Cerebellar nuclear complex (tissue), 1 donor: ENCODE data around the gene DDI1.

Source experiments
- DNase-seq, 2 experiments: peaks; one replicate each; lab custom pipeline; 2025; lab: John Stamatoyannopoulos, UW

DDI1 gene

DNA sequence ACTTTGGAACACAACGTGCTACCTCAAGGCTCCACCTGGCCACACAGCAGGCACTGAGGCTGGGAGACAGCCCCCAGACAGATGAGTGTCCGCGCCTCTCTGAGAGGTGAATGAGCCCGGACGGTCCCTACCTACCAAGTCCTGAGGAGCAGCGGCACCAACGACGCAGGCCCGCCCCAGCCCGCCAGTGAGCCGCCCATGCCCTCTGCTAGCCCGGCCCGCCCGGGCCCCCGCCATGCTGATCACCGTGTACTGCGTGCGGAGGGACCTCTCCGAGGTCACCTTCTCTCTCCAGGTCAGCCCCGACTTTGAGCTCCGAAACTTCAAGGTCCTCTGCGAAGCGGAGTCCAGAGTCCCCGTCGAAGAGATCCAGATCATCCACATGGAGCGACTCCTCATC lies at the start of gene DDI1:
DDI1 (plus strand) TSS at position 53 of the 400 bp plus-strand sequence; CDS start at position 236, 183 bp downstream.
- no peak for DNase-seq

DNA sequence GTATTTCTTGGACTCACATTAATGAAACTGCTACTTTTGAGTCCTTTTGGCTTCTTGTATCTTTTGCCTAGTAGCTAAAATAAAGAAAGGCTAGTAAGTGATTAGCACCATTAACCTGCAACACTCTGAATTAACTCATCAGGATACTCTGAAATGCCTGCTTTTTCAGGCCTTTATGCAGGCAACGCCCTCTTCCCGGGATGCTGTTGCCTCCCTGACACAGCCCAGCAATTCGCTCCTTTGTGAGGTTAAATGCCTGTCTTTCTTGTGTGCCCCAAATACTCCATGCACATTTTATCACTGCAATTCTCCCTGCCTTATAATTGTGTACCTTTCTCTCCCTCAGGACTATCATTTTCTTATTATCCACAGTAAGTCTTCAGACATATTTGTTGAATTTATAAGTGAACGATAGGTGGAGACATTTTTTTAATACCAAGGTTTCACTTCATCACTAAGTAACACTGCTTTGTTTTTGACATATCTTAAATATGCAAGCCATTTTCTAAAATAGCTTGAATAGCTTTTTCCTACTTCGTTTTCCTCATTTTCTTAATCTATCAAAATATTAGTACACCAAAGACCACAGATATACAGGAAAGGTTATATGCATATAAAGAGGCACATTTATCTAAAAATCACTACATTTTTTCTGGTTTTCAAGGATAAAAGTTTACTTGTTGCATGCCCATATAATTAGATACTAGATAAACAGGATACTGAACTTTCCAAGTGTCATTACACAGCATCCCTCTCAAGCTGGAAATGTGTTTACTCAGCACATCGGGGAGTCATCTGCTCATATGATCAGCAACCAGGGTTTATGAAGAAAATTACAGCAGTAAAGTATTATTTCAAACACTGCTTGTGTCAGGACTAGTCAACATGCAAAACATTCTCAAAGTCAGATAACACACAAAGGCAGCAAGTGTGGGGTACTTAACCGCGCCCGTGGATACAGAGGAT lies 48.5 kb upstream of the DDI1 start:
- no peak for DNase-seq

DNA sequence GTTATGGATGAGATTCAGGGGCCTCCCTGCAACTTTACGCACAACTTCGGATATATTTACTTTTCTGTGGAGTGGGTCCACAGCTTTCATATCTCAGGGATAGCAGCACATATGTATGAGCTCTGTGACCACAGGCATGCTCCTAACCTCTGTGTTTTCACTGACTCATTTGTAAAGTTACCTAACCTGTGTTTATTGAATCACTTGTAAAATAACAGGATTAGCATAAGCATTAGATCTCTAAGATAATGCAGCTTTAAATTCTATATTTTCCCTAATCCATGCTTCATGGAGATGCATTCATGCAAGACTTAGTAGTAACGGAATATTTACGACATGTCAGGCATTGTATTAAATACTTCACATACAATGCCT lies 47.9 kb upstream of the DDI1 start:
- no peak for DNase-seq

DNA sequence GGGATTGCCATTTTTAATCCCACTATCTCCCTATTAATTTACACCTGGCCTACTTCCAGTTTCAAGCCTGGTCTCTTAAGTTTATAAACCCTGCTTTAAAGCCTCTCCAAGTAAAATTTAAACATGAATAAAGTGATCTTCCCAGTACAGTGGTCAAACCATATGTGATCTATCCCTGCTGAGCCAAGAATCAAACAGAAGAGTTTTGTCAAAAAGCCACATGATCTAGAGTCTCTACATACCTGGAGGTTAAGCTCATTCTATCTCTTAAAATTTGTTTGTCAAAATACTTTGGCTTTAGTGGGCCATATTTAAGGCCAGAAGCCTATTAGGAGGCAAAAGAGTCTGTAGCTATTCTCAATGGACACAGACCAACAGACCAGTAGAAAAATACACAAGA lies 42.9 kb upstream of the DDI1 start:
- no peak for DNase-seq

- DNase-seq = no peak
Measured at GRCh38 chr11:103994094-103994493, 42.3 kb upstream of the DDI1 start.

DNA sequence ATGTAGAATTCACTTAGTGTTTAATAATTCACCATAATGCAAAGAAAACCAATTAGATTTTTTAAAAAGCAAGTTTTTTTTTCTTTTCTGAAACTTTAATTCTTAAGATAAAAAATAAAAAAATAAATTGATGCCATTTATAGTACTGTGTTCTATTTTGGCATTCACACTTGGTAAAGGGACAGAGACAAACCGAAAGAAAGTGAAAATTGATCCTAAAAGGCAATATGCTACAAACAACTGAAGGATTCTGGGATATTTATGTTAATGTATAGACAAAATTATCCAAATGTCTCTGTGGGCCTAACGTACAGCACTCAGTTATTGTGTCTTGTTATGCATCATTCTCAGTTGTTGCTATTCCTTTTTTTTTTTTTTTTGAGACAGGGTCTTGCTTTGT lies 41.9 kb upstream of the DDI1 start:
- DNase-seq = no peak

DNA sequence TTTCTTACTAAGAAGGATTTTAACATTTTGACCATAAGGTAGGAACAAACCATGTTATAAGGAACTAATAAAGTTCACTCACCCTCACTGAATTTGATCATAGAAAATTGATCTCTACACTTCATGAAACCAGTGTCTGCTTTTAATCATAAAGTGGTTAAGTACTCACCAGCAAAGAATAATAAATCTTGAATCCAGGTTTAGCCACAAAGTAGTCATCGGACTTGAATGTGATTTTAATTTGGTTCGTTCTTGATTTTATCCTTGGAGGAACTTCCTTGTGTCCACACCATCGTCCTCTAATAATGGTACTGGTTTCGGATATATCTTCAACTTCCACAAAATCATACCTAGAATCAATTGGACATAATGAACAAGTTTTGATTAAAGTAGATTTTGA lies 40.5 kb upstream of the DDI1 start:
- DNase-seq = no peak

DNA sequence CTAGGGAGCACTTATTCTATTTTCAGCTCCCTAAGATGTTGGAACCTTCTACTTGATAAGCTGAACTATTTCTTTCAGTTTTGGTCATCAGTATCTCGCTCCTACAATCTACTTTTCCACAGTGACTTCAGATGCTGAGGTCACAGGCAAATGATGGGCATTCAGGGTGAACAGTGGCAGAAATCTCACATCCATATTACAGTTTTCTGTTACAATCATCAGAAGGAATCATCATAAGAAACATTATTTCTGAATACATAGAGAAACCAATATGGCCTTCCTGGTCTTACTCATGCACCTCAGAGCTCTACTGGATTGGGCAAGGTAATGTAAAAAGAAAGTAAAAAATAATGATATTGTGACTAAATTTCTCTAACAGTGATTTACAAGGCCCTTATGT lies 39.4 kb upstream of the DDI1 start:
- no peak for DNase-seq

DNA sequence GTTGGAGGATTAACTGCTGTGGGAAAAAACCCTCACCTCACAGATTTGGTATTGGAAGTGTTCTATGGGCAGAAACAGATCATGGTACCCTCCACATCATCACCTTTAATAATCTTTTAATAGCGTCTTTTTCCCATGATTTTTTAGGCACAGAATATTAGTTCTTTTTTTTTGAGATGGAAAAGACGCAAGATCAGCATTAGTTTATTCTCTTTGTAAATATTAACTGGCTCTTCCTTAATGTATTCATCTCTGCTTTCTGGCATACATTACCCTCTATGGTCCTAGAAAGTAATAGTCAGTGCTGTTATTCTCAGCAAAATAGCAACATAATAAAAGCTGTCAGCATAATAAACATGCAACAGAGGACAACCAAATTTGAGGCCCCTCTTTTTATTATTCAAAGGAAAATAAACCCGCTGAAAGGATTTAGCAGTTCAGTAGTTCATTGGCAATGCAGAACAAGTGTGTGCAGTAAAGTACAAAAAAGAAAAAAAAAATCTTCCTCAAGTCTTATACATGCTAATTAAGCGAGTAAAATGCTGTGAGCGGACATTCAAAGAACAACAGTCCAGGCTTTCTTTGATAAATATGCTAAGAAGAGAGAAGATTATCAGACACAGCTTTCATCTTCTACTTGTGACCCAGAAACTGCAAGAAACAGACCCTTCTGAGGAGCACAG lies 37.5 kb upstream of the DDI1 start:
- no peak for DNase-seq

GRCh38 chr11:104000798-104001197 lies 35.6 kb upstream of the DDI1 start:
- no peak for DNase-seq

DNA sequence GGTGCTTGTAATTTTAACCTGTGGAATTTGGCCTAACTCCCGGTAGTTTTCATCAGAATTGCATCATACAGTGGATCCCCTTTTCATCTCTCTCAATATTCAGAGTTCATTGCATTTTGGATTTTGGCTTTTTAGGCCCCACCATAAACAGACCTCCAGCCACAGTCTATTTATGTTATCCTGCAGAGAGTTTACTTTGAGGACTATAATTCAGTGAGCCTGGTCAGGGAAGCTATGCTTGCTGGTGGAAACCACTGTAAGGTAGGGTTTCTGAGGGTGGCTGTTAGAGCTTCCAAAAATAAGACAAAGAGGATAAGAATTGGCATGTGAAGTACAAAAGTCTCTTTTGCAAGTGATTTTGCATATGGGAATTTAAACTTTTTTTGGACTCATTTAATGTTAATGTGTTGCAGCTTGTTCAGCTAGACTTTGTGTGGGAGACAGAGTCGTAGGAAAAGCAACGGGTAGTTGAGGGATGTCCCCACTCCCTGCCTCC lies 34.8 kb upstream of the DDI1 start:
- DNase-seq = no peak

DNA sequence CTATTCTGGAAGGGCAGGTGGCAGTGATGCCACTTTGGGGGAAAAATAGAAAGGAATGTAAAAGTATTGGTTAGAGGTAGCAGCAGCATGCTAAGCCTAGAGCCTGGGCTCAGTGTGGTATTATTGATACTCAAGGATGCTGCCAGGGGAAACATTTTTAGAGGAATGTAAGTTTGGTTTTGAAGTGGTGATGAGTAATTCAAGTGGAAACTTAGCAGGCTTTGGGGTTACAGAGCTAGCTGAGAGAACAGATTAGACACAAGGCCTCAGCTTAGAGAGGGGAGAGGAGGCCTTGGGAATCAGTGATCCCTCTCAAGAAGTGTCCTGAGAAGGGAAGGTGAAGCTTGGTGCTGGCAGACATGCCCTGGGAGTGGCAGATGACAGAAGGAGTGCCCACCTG lies 32.9 kb upstream of the DDI1 start:
- DNase-seq = no peak

- DNase-seq = no peak
Measured at GRCh38 chr11:104005234-104005855, 31.1 kb upstream of the DDI1 start.

GRCh38 chr11:104009744-104010143 lies 26.7 kb upstream of the DDI1 start:
- no peak for DNase-seq

- no peak for DNase-seq
Measured at GRCh38 chr11:104011044-104011443, 25.4 kb upstream of the DDI1 start.

- DNase-seq = no peak
Measured at GRCh38 chr11:104015649-104016415, 20.6 kb upstream of the DDI1 start.

DNA sequence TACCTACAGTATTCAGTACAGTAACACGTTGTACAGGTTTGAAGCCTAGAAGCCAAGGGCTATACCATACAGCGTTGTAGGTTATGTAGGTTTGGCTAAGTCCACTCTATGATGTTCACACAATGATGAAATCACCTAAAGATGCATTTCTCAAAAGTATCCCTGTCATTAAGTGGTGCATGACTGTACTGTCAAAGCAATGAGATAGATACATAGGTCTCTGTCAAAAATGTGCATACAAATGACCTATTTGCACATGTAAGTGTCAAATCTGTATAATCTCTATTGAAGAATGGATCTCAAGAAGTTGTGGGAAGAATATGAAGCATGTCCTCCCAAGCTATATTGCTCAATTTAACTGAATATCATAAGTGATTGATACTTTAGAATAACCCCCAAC lies 11.9 kb upstream of the DDI1 start:
- no peak for DNase-seq

DNA sequence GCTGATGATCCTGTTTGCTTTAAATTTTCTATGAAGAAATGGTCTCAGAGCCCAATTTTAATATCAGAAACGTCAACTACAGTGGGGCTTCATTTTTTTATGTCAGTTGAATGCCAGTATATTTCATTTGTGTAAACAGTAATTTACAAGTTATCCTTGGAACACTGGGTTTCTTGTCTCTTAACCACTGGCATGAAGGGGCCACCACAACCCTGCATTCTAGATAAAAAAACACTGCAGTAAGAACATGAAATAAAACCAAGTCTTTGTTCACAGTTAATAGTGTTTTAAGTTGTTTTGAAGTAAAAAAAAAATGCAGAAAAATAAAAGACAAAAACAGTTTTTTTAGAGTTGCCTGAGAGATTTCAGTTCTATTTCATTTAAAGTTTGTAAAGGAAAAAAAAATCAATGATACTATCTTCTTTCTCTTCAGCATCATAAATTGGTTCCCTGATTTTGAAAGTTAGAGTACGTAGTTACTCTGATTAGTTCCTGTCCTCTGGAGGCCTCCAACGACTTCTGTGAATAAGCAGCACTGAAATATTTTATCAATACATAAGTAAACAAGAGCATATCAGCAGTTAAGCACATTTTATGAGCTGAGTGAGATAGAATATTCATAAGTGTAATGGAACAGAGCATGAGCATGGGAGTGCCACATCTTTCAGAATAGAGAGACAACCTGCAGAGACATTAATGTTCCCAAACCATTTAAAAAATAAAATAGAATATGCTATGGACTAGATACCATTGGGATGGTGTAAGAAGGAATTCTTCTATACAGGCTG lies 7.8 kb upstream of the DDI1 start:
- no peak for DNase-seq

DNA sequence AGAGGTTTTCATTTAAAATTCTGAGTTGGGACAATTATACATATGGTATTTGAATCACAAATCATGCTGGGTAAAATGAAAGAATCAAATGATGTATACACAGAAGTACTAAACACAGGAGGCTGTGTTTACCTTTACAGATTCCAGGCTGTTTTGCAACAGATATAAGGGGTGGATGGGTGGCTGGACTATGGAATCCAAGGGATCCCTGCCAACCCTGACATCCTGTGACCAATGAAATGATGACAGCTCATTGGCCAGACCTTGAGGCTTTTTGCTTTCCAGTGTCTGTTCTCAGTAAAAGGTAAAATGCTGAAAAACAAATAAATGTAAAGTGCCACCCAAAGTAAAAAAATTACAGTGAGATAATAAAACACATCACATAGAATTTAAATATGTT lies 3.3 kb upstream of the DDI1 start:
- no peak for DNase-seq

DNA sequence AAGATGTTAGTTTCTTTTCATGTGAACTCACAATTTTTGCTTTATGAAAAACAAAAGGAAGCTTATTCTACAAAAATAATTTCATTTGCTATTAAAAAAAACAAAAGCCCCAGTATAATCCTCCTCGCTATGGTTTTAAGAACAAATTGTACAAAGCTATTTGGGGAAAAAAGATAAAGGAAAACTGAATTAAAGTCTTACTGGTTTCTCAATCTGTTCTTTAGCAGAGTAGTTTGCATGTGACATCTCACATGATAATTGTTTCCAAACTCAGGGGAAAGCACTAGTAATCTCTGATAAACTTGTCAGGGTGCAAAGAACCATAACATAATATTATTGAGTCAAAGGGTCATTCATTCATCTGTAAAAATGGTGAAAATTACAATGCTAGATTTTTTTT lies 2.9 kb upstream of the DDI1 start:
- no peak for DNase-seq

- DNase-seq = no peak
Measured at GRCh38 chr11:104036995-104037394, 555 bp downstream of the DDI1 start.
